Neural crest cell (in vitro differentiated cells): ENCODE measurements around the gene POLR3K. TPM values are rescaled to one million over a fixed set of nuclear protein-coding genes. Genes with fewer than 3 reads are reported as not detected.
A peak's percentile ranks its signal among the peaks of the same experiment; 100 is the strongest.

Source experiments
- DNase-seq: peaks from one replicate; pipeline ENCODE4 v3.0.0; 2021; ENCODE audit warnings: low read depth, mixed read lengths, low spot score
- H3K27ac Mint-ChIP-seq: one replicate; pipeline ENCODE4 v1.8.0; 2021; ENCODE audit warnings: mild to moderate bottlenecking, mixed read lengths; ENCODE audit not compliant: unreplicated experiment
- H3K27me3 Mint-ChIP-seq: 2 replicates; pipeline ENCODE4 v1.8.0; 2021; ENCODE audit warnings: low read depth, mild to moderate bottlenecking, mixed read lengths
- H3K36me3 Mint-ChIP-seq: 2 replicates; pipeline ENCODE4 v1.8.0; 2021; ENCODE audit warnings: low read depth, mild to moderate bottlenecking, mixed read lengths
- H3K4me1 Mint-ChIP-seq: 2 replicates; pipeline ENCODE4 v1.8.0; 2021; ENCODE audit warnings: mixed read lengths
- H3K4me3 Mint-ChIP-seq: one replicate; pipeline ENCODE4 v1.8.0; 2021; ENCODE audit warnings: mild to moderate bottlenecking, mixed read lengths
- H3K9me3 Mint-ChIP-seq: 2 replicates; pipeline ENCODE4 v1.8.0; 2021; ENCODE audit warnings: mixed read lengths
- total RNA-seq: library from RNA; stranded (reverse); gene quantifications from 2 replicates; pipeline ENCODE4 v1.2.1, GENCODE V29; 2021
- TF ChIP-seq, protein P1 (sequence below): fragments of 200-600 bp; sonication (generic); conservative IDR thresholded peaks from 2 replicates; pipeline ENCODE4 v1.5.0; 2021; ENCODE audit warnings: antibody characterized with exemption, mild to moderate bottlenecking

POLR3K gene
- total RNA-seq, 1 donor from 2014 or later, result 36.7 TPM

DNA sequence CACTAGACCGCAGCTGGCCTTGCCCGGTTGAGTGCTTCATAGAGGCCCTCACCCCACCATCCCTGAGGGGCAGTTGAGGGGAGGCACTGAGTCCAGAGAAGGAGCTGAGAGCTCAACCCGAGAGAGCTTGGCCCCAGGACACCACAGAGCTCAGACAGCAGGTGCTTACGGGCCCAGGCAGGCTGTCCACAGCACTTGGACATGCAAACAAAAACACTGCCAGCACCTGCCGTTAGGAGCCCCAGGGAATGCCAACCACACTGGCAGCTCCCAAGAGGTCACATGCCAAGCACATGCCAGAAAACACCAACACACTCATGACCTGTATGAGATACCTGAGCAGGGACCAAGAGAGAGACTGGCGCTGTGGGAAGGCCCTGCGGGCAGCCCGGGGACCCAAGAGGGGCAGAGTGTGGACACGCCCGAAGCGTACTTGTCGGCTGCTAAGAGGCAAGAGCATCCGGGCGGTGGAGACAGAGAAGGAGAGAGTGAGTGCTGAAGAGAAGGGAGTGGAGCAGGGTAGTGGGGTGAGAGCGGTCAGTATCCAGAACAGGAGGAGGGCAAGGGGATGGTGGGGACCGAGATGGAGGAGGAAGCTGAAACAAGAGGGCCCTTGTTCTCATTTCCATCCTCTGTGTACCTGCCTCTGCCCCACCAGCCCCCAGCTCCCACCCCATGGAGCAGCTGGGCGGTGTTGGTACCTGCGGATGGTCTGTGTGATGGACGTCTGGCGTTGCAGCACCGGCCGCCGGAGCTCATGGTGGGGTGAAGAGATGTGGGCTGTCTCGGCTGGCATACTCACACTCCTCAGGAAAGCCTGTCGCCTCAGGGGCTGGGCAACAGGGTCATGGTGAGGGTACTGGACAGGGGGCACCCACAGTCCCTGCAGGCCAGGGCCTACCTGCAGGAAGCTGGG is 10.8 kb upstream of the POLR3K start:
- TF ChIP-seq, protein P1, sequence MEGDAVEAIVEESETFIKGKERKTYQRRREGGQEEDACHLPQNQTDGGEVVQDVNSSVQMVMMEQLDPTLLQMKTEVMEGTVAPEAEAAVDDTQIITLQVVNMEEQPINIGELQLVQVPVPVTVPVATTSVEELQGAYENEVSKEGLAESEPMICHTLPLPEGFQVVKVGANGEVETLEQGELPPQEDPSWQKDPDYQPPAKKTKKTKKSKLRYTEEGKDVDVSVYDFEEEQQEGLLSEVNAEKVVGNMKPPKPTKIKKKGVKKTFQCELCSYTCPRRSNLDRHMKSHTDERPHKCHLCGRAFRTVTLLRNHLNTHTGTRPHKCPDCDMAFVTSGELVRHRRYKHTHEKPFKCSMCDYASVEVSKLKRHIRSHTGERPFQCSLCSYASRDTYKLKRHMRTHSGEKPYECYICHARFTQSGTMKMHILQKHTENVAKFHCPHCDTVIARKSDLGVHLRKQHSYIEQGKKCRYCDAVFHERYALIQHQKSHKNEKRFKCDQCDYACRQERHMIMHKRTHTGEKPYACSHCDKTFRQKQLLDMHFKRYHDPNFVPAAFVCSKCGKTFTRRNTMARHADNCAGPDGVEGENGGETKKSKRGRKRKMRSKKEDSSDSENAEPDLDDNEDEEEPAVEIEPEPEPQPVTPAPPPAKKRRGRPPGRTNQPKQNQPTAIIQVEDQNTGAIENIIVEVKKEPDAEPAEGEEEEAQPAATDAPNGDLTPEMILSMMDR, result no peak
- Mint-ChIP-seq H3K36me3 (no peaks in the 10 kb centered on the region), H3K4me3 (no peak overlapping the region), H3K27ac (no peak overlapping the region), H3K9me3 (no peaks in the 10 kb centered on the region), H3K27me3 (peaks cover 4% of the 10 kb centered on the region), H3K4me1 (peaks cover 35% of the 10 kb centered on the region)
- no peak for DNase-seq

GRCh38 chr16:63466-63865 is 10.1 kb upstream of the POLR3K start:
- no peak overlapping the region for H3K27ac Mint-ChIP-seq
- no peaks in the 10 kb centered on the region for H3K36me3 Mint-ChIP-seq
- no peak overlapping the region for H3K4me3 Mint-ChIP-seq
- H3K4me1 Mint-ChIP-seq, result peaks cover 27% of the 10 kb centered on the region
- no peaks in the 10 kb centered on the region for H3K9me3 Mint-ChIP-seq
- H3K27me3 Mint-ChIP-seq, result peaks cover 4% of the 10 kb centered on the region
- TF ChIP-seq, protein P1, result no peak
- DNase-seq, result no peak

- Mint-ChIP-seq H3K4me3 (no peak overlapping the region), H3K9me3 (no peaks in the 10 kb centered on the region), H3K4me1 (peaks cover 22% of the 10 kb centered on the region), H3K36me3 (peaks cover 4% of the 10 kb centered on the region), H3K27me3 (peaks cover 4% of the 10 kb centered on the region), H3K27ac (no peak overlapping the region)
- DNase-seq, result no peak
- TF ChIP-seq, protein P1, result no peak
Observed at GRCh38 chr16:62968-63391, 9.6 kb upstream of the POLR3K start.

DNA sequence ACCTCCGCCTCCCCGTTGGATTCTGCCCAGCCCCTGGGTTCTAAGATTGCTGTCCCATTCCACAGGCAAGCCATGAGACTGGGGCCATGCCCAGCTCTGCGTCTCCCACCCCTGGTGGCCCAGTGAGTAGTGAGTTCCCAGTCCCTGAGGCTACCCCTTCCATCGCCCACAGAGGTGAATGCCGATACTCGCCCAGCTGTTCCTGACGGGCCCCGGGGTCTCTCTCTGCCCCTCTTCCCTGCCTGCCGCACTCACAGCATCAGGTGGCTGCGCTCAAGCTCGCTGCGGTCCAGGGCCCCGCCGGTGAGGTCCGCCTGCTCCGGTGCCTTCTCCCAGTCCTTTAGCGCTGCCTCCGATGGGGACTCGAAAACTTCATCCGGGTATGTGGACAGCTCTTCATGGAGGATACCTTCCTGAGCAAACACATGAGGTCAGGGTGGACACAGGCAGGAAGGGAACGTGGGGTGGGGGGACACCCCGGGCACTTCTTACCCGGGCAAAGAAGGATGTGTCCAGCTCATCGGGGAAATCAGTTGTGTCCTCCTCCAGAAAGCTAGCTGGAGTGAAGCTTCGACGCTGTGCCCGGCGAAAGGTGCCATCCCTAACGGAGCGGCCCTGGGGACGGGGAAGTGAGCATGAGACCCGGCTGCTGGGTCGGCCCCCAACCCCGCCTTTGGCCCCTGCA is 9.0 kb upstream of the POLR3K start:
- no peak overlapping the region for H3K4me3 Mint-ChIP-seq
- no peak for DNase-seq
- H3K4me1 Mint-ChIP-seq, result peaks cover 17% of the 10 kb centered on the region
- TF ChIP-seq, protein P1, result no peak
- H3K9me3 Mint-ChIP-seq, result no peaks in the 10 kb centered on the region
- H3K27ac Mint-ChIP-seq, result peak overlapping the region; percentile 50
- H3K36me3 Mint-ChIP-seq, result peaks cover 4% of the 10 kb centered on the region
- H3K27me3 Mint-ChIP-seq, result peaks cover 4% of the 10 kb centered on the region

DNA sequence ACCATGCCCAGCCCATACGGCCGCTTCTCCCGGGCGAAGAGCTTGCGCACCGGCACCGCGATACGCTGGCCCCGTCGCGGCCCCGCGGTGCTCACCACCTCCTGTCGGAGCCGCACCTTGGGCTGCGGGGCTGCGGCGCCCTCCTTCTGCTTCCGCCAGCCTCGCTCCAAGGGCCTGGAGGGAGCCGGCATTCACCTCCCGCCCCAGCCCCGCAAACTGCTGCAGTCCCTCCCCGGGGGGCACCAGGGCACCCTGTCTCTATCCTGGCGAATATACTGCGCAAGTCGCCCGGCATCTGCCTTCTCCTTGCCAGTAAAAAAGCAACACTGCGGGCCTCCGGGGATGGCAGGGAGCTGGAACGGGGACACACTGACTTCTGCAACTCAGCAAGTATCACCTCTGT is 8.5 kb upstream of the POLR3K start:
- peaks cover 4% of the 10 kb centered on the region for H3K36me3 Mint-ChIP-seq
- DNase-seq, result no peak
- no peak overlapping the region for H3K27ac Mint-ChIP-seq
- peaks cover 11% of the 10 kb centered on the region for H3K4me1 Mint-ChIP-seq
- H3K27me3 Mint-ChIP-seq, result peaks cover 4% of the 10 kb centered on the region
- TF ChIP-seq, protein P1, result no peak
- no peaks in the 10 kb centered on the region for H3K9me3 Mint-ChIP-seq
- H3K4me3 Mint-ChIP-seq, result no peak overlapping the region
